Pancreas (tissue), 10 donors: ENCODE measurements around the gene KPNB1. TPM values are rescaled to one million over a fixed set of nuclear protein-coding genes. Genes with fewer than 3 reads are reported as not detected.

Experiments used
- ATAC-seq, 4 donors: fragments of 200-7000 bp; cut with Tn5 transposase; one replicate each; pipeline versions ENCODE4 v1.8.0 to v1.9.1; 2020; ENCODE audit warnings: mild to moderate bottlenecking in 4 of 4, moderate library complexity in 4 of 4
- DNase-seq, 6 donors: peaks; one replicate each; pipeline ENCODE4 v3.0.0-alpha.2; 2020
- FAIRE-seq: peaks from 2 replicates; lab custom pipeline; 2012; peaks lifted over from hg19 to GRCh38; lab: Jason Lieb, UNC
- H3K27ac ChIP-seq, 4 donors: fragments of 200-600 bp; sonication (generic); 1 replicate in 3 of 4; 2 replicates in 1 of 4; pipeline versions ENCODE4 v1.5.0 to v1.8.0; 2020
- H3K27me3 ChIP-seq, 4 donors: fragments of 200-600 bp; one replicate each; pipeline ENCODE4 v1.8.0; 2021
- H3K36me3 ChIP-seq, 3 donors: fragments of 200-600 bp; sonication (generic) in 1 of 3; one replicate each; pipeline versions ENCODE4 v1.5.0 to v1.8.0; 2020 to 2021
- H3K4me1 ChIP-seq, 3 donors: fragments of 200-600 bp; one replicate each; pipeline ENCODE4 v1.8.0; 2021
- H3K4me3 ChIP-seq, 4 donors: fragments of 200-600 bp; sonication (generic) in 2 of 4; one replicate each; pipeline versions ENCODE4 v1.5.0 to v1.8.0; 2020 to 2021
- H3K9me3 ChIP-seq, 4 donors: fragments of 200-600 bp; one replicate each; pipeline ENCODE4 v1.8.0; 2021
- CTCF ChIP-seq, 4 donors: fragments of 200-600 bp; sonication (generic) in 3 of 4; IDR thresholded peaks; one replicate each; pipeline versions ENCODE4 v1.5.0 to v1.8.0; 2021; ENCODE audit warnings: antibody characterized with exemption in 4 of 4
- WGBS, 2 donors: extraction: QIAGEN DNeasy Blood & Tissue Kit; methylation state at CpG; one replicate each; pipeline ENCODE4 v1.1.7; 2013; 5-methylcytosine and 5-hydroxymethylcytosine counted together
- intact Hi-C, 3 donors: fragments of 100-400 bp; cut with DNase I; formaldehyde crosslinking; loops; one replicate each; pipeline versions ENCODE4 v1.11.1 to v1.14.2; 2022
- polyA plus RNA-seq, 2 donors: library from polyadenylated mRNA; stranded (reverse); fragments of 200-250 nt; gene quantifications; one replicate each; pipeline ENCODE4 v1.2.3, GENCODE V29; 2013
- total RNA-seq, 6 donors: library from RNA; stranded (reverse); fragmentation: NEBNext Ultra II Directional in 4 of 6; extraction: Animal tissue kit (Norgen Biotek cat#: 25700) in 4 of 6; gene quantifications; one replicate each; pipeline versions ENCODE4 v1.2.1 to v1.2.4, GENCODE V29; 2021 to 2023
- donor health status: healthy with polysubstance abuse.
- donor health status: DM: no; HTN: no; CAD: no; lungs with moderate emphysema.
- donor health status: DM: no; HTN: no; CAD: no.
- donor health status: control.
- donor health status: control.
- donor health status: Bipolar disorder and iron deficiency.
- donor health status: DM: yes; HTN: yes; CAD: no.
- donor health status: DM: no; HTN: no; CAD: no.
- donor health status: DM: no; HTN: no; CAD: no.
- donor health status: DM: yes; HTN: yes; CAD: no.

KPNB1 gene
- total and polyA plus RNA-seq, 8 donors: 18.1 to 126 (median 115) TPM

GRCh38 chr17:47669081-47669480, 19.4 kb downstream of the KPNB1 start:
- no peak for DNase-seq
- Histone ChIP-seq H3K9me3 (no peaks in the 10 kb centered on the region), H3K27ac (no peak overlapping the region), H3K4me1 (no peaks in the 10 kb centered on the region), H3K4me3 (no peak overlapping the region), H3K27me3 (no peaks in the 10 kb centered on the region), H3K36me3 (peaks cover 7 to 93% (median 32%) of the 10 kb centered on the region in 3 donors)
- 88 to 99% methylated on average over 4 of the region's 4 CpGs for WGBS, 2 donors
- TF ChIP-seq CTCF (IDR thresholded peaks at IDR 0.05): no peak
- no peak for ATAC-seq
- intact Hi-C loops: no loop called here
- no peak for FAIRE-seq

GRCh38 chr17:47670064-47670463, 20.3 kb downstream of the KPNB1 start:
- H3K27ac ChIP-seq: no peak overlapping the region
- TF ChIP-seq CTCF (IDR thresholded peaks at IDR 0.05): no peak

GRCh38 chr17:47674499-47674898, 24.8 kb downstream of the KPNB1 start:
- H3K27me3 ChIP-seq: no peaks in the 10 kb centered on the region
- H3K36me3 ChIP-seq: peaks cover 17 to 94% (median 55%) of the 10 kb centered on the region in 3 donors
- DNase-seq: no peak
- TF ChIP-seq CTCF (IDR thresholded peaks at IDR 0.05): no peak
- intact Hi-C loops: no loop called here
- H3K4me1 ChIP-seq: no peaks in the 10 kb centered on the region
- H3K4me3 ChIP-seq: no peak overlapping the region
- no peak overlapping the region for H3K27ac ChIP-seq
- 82 to 91% methylated on average over 4 of the region's 4 CpGs for WGBS, 2 donors
- no peak for FAIRE-seq
- no peaks in the 10 kb centered on the region for H3K9me3 ChIP-seq
- ATAC-seq: no peak

More at GRCh38 chr17:47670064-47670463, 20.3 kb downstream of the KPNB1 start:
- Histone ChIP-seq H3K36me3 (peaks cover 7 to 95% (median 38%) of the 10 kb centered on the region in 3 donors), H3K9me3 (no peaks in the 10 kb centered on the region), H3K27me3 (no peaks in the 10 kb centered on the region), H3K4me1 (no peaks in the 10 kb centered on the region), H3K4me3 (no peak overlapping the region)
- DNase-seq: no peak
- 13 to 34% methylated on average over 1 of the region's 1 CpG for WGBS, 2 donors
- no peak for FAIRE-seq
- peak in 1 of 4 donors; percentile 29 for ATAC-seq
- intact Hi-C loops: no loop called here

GRCh38 chr17:47675380-47676198, 25.9 kb downstream of the KPNB1 start:
- peaks cover 16 to 94% (median 61%) of the 10 kb centered on the region in 3 donors for H3K36me3 ChIP-seq
- intact Hi-C loops: no loop called here
- FAIRE-seq (no peak), DNase-seq (no peak), ATAC-seq (no peak)
- H3K9me3 ChIP-seq: no peaks in the 10 kb centered on the region
- no peaks in the 10 kb centered on the region for H3K4me1 ChIP-seq
- H3K27ac ChIP-seq: no peak overlapping the region
- no peaks in the 10 kb centered on the region for H3K27me3 ChIP-seq
- WGBS, 2 donors: 97 to 99% methylated on average over 2 of the region's 2 CpGs
- no peak for TF ChIP-seq CTCF (IDR thresholded peaks at IDR 0.05)
- no peak overlapping the region for H3K4me3 ChIP-seq

GRCh38 chr17:47676199-47676472, 26.4 kb downstream of the KPNB1 start:
- Histone ChIP-seq H3K9me3 (no peaks in the 10 kb centered on the region), H3K4me3 (no peak overlapping the region), H3K27me3 (no peaks in the 10 kb centered on the region), H3K27ac (no peak overlapping the region), H3K4me1 (no peaks in the 10 kb centered on the region), H3K36me3 (peaks cover 16 to 94% (median 60%) of the 10 kb centered on the region in 3 donors)
- DNase-seq (no peak), ATAC-seq (no peak), FAIRE-seq (no peak)
- intact Hi-C loops: no loop called here
- WGBS, 2 donors: 91% methylated on average over 4 of the region's 4 CpGs
- TF ChIP-seq CTCF (IDR thresholded peaks at IDR 0.05): no peak
